Testis (tissue), 2 donors: Measurements from ENCODE around the gene LRP2.

Experiments used
- CTCF ChIP-seq, 3 experiments: fragments of 450-650 bp in 2 of 3; fragments of 200-600 bp in 1 of 3; sonication (generic) in 1 of 3; IDR thresholded peaks; one replicate each; pipeline ENCODE4 v1.5.1; 2016 to 2019; ENCODE audit warnings: antibody characterized with exemption in 3 of 3, mild to moderate bottlenecking in 2 of 3, moderate library complexity in 1 of 3
- POLR2A ChIP-seq: fragments of 450-650 bp; IDR thresholded peaks from one replicate; pipeline ENCODE4 v1.6.1; 2017; ENCODE audit warnings: antibody characterized with exemption, mild to moderate bottlenecking, moderate library complexity

GRCh38 chr2:169365029-169365480 is 2.7 kb upstream of the LRP2 start:
- TF ChIP-seq CTCF (IDR thresholded peaks at IDR 0.05) (no peak), POLR2A (no peak)
